Endothelial cell of umbilical vein (primary cell): ENCODE measurements around the gene EGR4. TPM values are rescaled to one million over a fixed set of nuclear protein-coding genes. Genes with fewer than 3 reads are reported as not detected.

Source experiments
- BruUV-seq: library from RNA; stranded (reverse); fragments of 400-500 nt; replicated peaks from 2 replicates; lab custom pipeline; 2021; lab: Mats Ljungman, UMichigan
- CTCF ChIA-PET: fragments of 300-600, 350-600 bp; sonication (Branson Sonifier 250); formaldehyde crosslinking; loops from one replicate; lab custom pipeline; 2021; ENCODE audit warnings: antibody characterized with exemption, inconsistent platforms; lab: Charles Lee
- POLR2A ChIA-PET: fragments of 300-600, 350-600 bp; sonication (Branson Sonifier 250); formaldehyde crosslinking; loops from one replicate; lab custom pipeline; 2021; ENCODE audit warnings: antibody characterized with exemption, inconsistent platforms; lab: Charles Lee
- DNase-seq: peaks from one replicate; pipeline ENCODE4 v3.0.0-alpha.2; 2011; ENCODE audit warnings: low read depth, low spot score
- FAIRE-seq: peaks from 2 replicates; lab custom pipeline; 2011; peaks lifted over from hg19 to GRCh38; lab: Jason Lieb, UNC
- H2AFZ ChIP-seq: 2 replicates; pipeline ENCODE4 v1.6.0; 2012; ENCODE audit warnings: low read depth, low read length, control low read depth, inconsistent platforms
- H3K27ac ChIP-seq: 2 replicates; pipeline ENCODE4 v1.5.1; 2011; ENCODE audit warnings: low read depth, mild to moderate bottlenecking, control low read depth, low read length, moderate library complexity; ENCODE audit not compliant: insufficient read depth
- H3K27me3 ChIP-seq, 2 experiments: 2 replicates each; pipeline versions ENCODE4 v1.6.0 to v1.6.1; 2011; ENCODE audit warnings: low read length in 2 of 2, mixed read lengths in 1 of 2; ENCODE audit not compliant: control insufficient read depth in 2 of 2, insufficient read depth in 2 of 2
- H3K36me3 ChIP-seq, 2 experiments: 2 replicates in 1 of 2; 3 replicates in 1 of 2; pipeline ENCODE4 v1.5.1; 2011; ENCODE audit warnings: low read length in 2 of 2, mild to moderate bottlenecking in 1 of 2, moderate library complexity in 1 of 2; ENCODE audit not compliant: control insufficient read depth in 2 of 2, insufficient read depth in 2 of 2; ENCODE audit errors: extremely low read depth in 1 of 2
- H3K4me1 ChIP-seq: 3 replicates; pipeline ENCODE4 v1.5.1; 2011; ENCODE audit warnings: mild to moderate bottlenecking, low read length; ENCODE audit not compliant: control insufficient read depth, insufficient read depth; ENCODE audit errors: extremely low read depth
- H3K4me2 ChIP-seq: 2 replicates; pipeline ENCODE4 v1.6.1; 2011; ENCODE audit warnings: low read length, control low read depth, mixed read lengths; ENCODE audit not compliant: insufficient read depth
- H3K4me3 ChIP-seq, 3 experiments: fragments of 200-600 bp in 1 of 3; sonication (generic), shearing (Covaris generic) in 1 of 3; replicated peaks in 1 of 3; 2 replicates each; pipeline ENCODE4 v1.5.1; 2011 to 2016; ENCODE audit warnings: control low read depth in 3 of 3, low read length in 3 of 3, mild to moderate bottlenecking in 2 of 3, inconsistent platforms in 1 of 3, low read depth in 1 of 3, moderate library complexity in 1 of 3; ENCODE audit not compliant: insufficient read depth in 1 of 3
- H3K79me2 ChIP-seq: 2 replicates; pipeline ENCODE4 v1.6.0; 2012; ENCODE audit warnings: low read length, inconsistent platforms; ENCODE audit not compliant: control insufficient read depth, insufficient read depth
- H3K9ac ChIP-seq: replicated peaks from 2 replicates; pipeline ENCODE3; 2011; ENCODE audit warnings: low read length, control low read depth; ENCODE audit not compliant: insufficient read depth; ENCODE audit errors: extremely low read depth
- H3K9me1 ChIP-seq: replicated peaks from 3 replicates; pipeline ENCODE4 v1.6.0; 2011; ENCODE audit warnings: mild to moderate bottlenecking, low read length; ENCODE audit not compliant: control insufficient read depth, insufficient read depth; ENCODE audit errors: extremely low read depth
- H3K9me3 ChIP-seq: replicated peaks from 2 replicates; pipeline ENCODE4 v1.5.1; 2012; ENCODE audit warnings: low read length, inconsistent platforms; ENCODE audit not compliant: control insufficient read depth, insufficient read depth
- H4K20me1 ChIP-seq: replicated peaks from 2 replicates; pipeline ENCODE3; 2011; ENCODE audit warnings: mild to moderate bottlenecking, low read length; ENCODE audit not compliant: control insufficient read depth, insufficient read depth; ENCODE audit errors: extremely low read depth
- CTCF ChIP-seq, 2 donors: IDR thresholded peaks; 1 replicate in 1 of 2; 2 replicates in 1 of 2; pipeline ENCODE4 v1.5.1; 2011; ENCODE audit warnings: low read length in 2 of 2, mild to moderate bottlenecking in 2 of 2, moderate library complexity in 2 of 2, control low read depth in 1 of 2, inconsistent platforms in 1 of 2, low read depth in 1 of 2; ENCODE audit not compliant: insufficient read depth in 1 of 2; ENCODE audit errors: extremely low read depth in 1 of 2
- FOS ChIP-seq: IDR thresholded peaks from 2 replicates; pipeline ENCODE4 v1.6.1; 2011; ENCODE audit warnings: mild to moderate bottlenecking, low read length, moderate library complexity, borderline replicate concordance; ENCODE audit not compliant: insufficient read depth
- JUN ChIP-seq: IDR thresholded peaks from 2 replicates; pipeline ENCODE4 v1.6.1; 2011; ENCODE audit warnings: borderline replicate concordance, low read depth; ENCODE audit not compliant: insufficient read length, insufficient read depth
- MYC ChIP-seq: IDR thresholded peaks from one replicate; pipeline ENCODE4 v1.6.1; 2011; ENCODE audit warnings: mild to moderate bottlenecking, low read depth, low read length
- POLR2AphosphoS5 ChIP-seq: IDR thresholded peaks from 2 replicates; pipeline ENCODE4 v1.6.1; 2012; ENCODE audit warnings: low read depth, mild to moderate bottlenecking, control low read depth, low read length, moderate library complexity; ENCODE audit not compliant: insufficient read depth
- dilution Hi-C: fragments of 300-500 bp; cut with MboI; formaldehyde crosslinking; loops from one replicate; pipeline ENCODE4 v1.15.0; 2019; ENCODE audit warnings: low sequenced_read_pairs; ENCODE audit not compliant: extremely low pct_ligation_motif_present
- intact Hi-C: fragments of 100-400 bp; cut with micrococcal nuclease; formaldehyde crosslinking; loops from one replicate; pipeline ENCODE4 v1.10.0; 2022
- polyA plus RNA-seq, 4 experiments: library from polyadenylated mRNA; depleted of rRNA in 3 of 4; stranded (reverse) in 3 of 4; unstranded in 1 of 4; fragments of >200 nt; gene quantifications; 2 replicates each; pipeline versions ENCODE4 v1.2.1 to v1.2.3, GENCODE V29; 2011 to 2012; ENCODE audit warnings: missing spikeins in 1 of 4
- total RNA-seq: library from RNA; stranded (reverse); gene quantifications from 2 replicates; pipeline ENCODE4 v1.2.3, GENCODE V29; 2021

Gene EGR4
- total and polyA plus RNA-seq, 2 donors (not counting 3 experiments of a cell fraction or from before 2014, with no cell fraction given) = not detected

- no TSS peak for BruUV-seq
- POLR2A ChIA-PET = no interaction called here
These were observed 7.2 kb downstream of the EGR4 start for GRCh38 chr2:73286134-73286655.

More at GRCh38 chr2:73286134-73286655, 7.2 kb downstream of the EGR4 start:
- no peaks in the 10 kb centered on the region for H3K79me2 ChIP-seq
- no peak overlapping the region for H3K9ac ChIP-seq
- H3K4me3 ChIP-seq = no peak overlapping the region
- FAIRE-seq (no peak), DNase-seq (no peak)
- H3K27me3 ChIP-seq = peaks cover 30 to 61% of the 10 kb centered on the region in 2 experiments
- H3K27ac ChIP-seq = no peak overlapping the region
- CTCF ChIA-PET = no interaction called here
- no peak overlapping the region for H3K4me2 ChIP-seq
- H3K9me1 ChIP-seq = no peaks in the 10 kb centered on the region
- no peak overlapping the region for H2AFZ ChIP-seq
- dilution Hi-C loops = no loop called here
- intact Hi-C loops = no loop called here
- no peaks in the 10 kb centered on the region for H3K36me3 ChIP-seq
- no peaks in the 10 kb centered on the region for H4K20me1 ChIP-seq
- TF ChIP-seq FOS (no peak), CTCF (IDR thresholded peaks at IDR 0.05; ENCODE audit: extremely low read depth in 1 of 2, insufficient read depth in 1 of 2, low read depth in 1 of 2, low read length in 2 of 2) (no peak), MYC (no peak), POLR2AphosphoS5 (no peak), JUN (no peak)
- H3K9me3 ChIP-seq = no peaks in the 10 kb centered on the region
- H3K4me1 ChIP-seq = peaks cover 4% of the 10 kb centered on the region
